GM12878 (cell line): ENCODE data around the gene CCDC200. TPM values are rescaled to one million over a fixed set of nuclear protein-coding genes. Genes with fewer than 3 reads are reported as not detected.

ENCODE experiments used
- ASH2L ChIP-seq: fragments of 300-600, 200-600 bp; sonication (generic); IDR thresholded peaks from 2 replicates; pipeline ENCODE4 v1.6.1; 2017; ENCODE audit warnings: low read depth, mild to moderate bottlenecking, borderline replicate concordance
- BACH1 ChIP-seq: fragments of 450-650 bp; IDR thresholded peaks from 2 replicates; pipeline ENCODE4 v1.6.1; 2017; ENCODE audit warnings: mild to moderate bottlenecking, borderline replicate concordance
- CBFB ChIP-seq: IDR thresholded peaks from 2 replicates; pipeline ENCODE4 v1.6.1; 2016; ENCODE audit warnings: antibody characterized with exemption, low read depth
- CBX5 ChIP-seq: sonication (generic); IDR thresholded peaks from 2 replicates; pipeline ENCODE4 v1.6.1; 2016; ENCODE audit warnings: low read depth, moderate library complexity, mild to moderate bottlenecking, inconsistent platforms
- CEBPB ChIP-seq, 2 experiments: fragments of 150-350 bp in 1 of 2; IDR thresholded peaks; 2 replicates each; pipeline ENCODE4 v1.6.1; 2012 to 2014; ENCODE audit warnings: low read depth in 2 of 2, low read length in 2 of 2, borderline replicate concordance in 1 of 2, inconsistent platforms in 1 of 2
- CHD2 ChIP-seq: IDR thresholded peaks from 2 replicates; pipeline ENCODE4 v1.6.1; 2011; ENCODE audit warnings: low read depth, low read length, improper control_type of control experiment, borderline replicate concordance
- CREM ChIP-seq: IDR thresholded peaks from 2 replicates; pipeline ENCODE4 v1.6.1; 2014; ENCODE audit warnings: antibody characterized with exemption, low read depth
- CUX1 ChIP-seq: IDR thresholded peaks from 2 replicates; pipeline ENCODE4 v1.6.1; 2012; ENCODE audit warnings: improper control_type of control experiment, low read depth, low read length; ENCODE audit not compliant: insufficient replicate concordance
- FOXM1 ChIP-seq: IDR thresholded peaks from 2 replicates; pipeline ENCODE4 v1.6.1; 2012; ENCODE audit warnings: low read depth, mild to moderate bottlenecking, inconsistent platforms, low read length, moderate library complexity
- HDAC6 ChIP-seq: fragments of 200-600 bp; sonication (generic); IDR thresholded peaks from one replicate; pipeline ENCODE4 v1.8.0; 2017; ENCODE audit warnings: antibody characterized with exemption; ENCODE audit not compliant: unreplicated experiment
- KLF5 ChIP-seq: fragments of 450-650 bp; IDR thresholded peaks from 2 replicates; pipeline ENCODE4 v1.6.1; 2014; ENCODE audit warnings: mild to moderate bottlenecking; ENCODE audit not compliant: partially characterized antibody
- MTA2 ChIP-seq: fragments of 450-650 bp; IDR thresholded peaks from 2 replicates; pipeline ENCODE4 v1.6.1; 2016; ENCODE audit warnings: low read depth, mild to moderate bottlenecking, moderate library complexity
- MTA3 ChIP-seq: IDR thresholded peaks from 2 replicates; pipeline ENCODE4 v1.6.1; 2012; ENCODE audit warnings: low read length, inconsistent platforms, borderline replicate concordance
- MXI1 ChIP-seq: fragments of 150-350 bp; IDR thresholded peaks from 2 replicates; pipeline ENCODE4 v1.6.1; 2011; ENCODE audit warnings: low read depth, mild to moderate bottlenecking, inconsistent platforms, low read length, improper control_type of control experiment
- MYB ChIP-seq: fragments of 150-350 bp; IDR thresholded peaks from 2 replicates; pipeline ENCODE4 v1.6.1; 2014; ENCODE audit warnings: mild to moderate bottlenecking, low read depth, low read length, borderline replicate concordance
- MYC ChIP-seq: IDR thresholded peaks from 2 replicates; pipeline ENCODE4 v1.6.1; 2011; ENCODE audit warnings: mild to moderate bottlenecking, low read length, moderate library complexity, inconsistent platforms; ENCODE audit not compliant: insufficient read depth, insufficient replicate concordance, insufficient read length, severe bottlenecking
- NR2C1 ChIP-seq: fragments of 450-650 bp; IDR thresholded peaks from 2 replicates; pipeline ENCODE4 v1.6.1; 2017; ENCODE audit warnings: antibody characterized with exemption, mild to moderate bottlenecking, moderate library complexity
- RBBP5 ChIP-seq: fragments of 200-600 bp; sonication (generic); conservative IDR thresholded peaks from 2 replicates; pipeline ENCODE4 v1.6.1; 2016
- SMARCA5 ChIP-seq: fragments of 450-650 bp; IDR thresholded peaks from 2 replicates; pipeline ENCODE4 v1.6.1; 2017; ENCODE audit warnings: mild to moderate bottlenecking
- SP1 ChIP-seq: IDR thresholded peaks from one replicate; pipeline ENCODE4 v1.6.1; 2011; ENCODE audit warnings: low read depth, low read length
- SPI1 ChIP-seq: IDR thresholded peaks from 2 replicates; pipeline ENCODE4 v1.6.1; 2011; ENCODE audit warnings: low read depth, mild to moderate bottlenecking, low read length, moderate library complexity, borderline replicate concordance; ENCODE audit not compliant: insufficient read depth
- SUPT20H ChIP-seq: IDR thresholded peaks from 2 replicates; pipeline ENCODE4 v1.6.1; 2011; ENCODE audit warnings: low read depth, mild to moderate bottlenecking, low read length, moderate library complexity, borderline replicate concordance; ENCODE audit not compliant: control insufficient read depth
- TARDBP ChIP-seq: IDR thresholded peaks from 2 replicates; pipeline ENCODE4 v1.6.1; 2016; ENCODE audit warnings: borderline replicate concordance
- ZBED1 ChIP-seq: IDR thresholded peaks from 2 replicates; pipeline ENCODE4 v1.6.1; 2016; ENCODE audit warnings: borderline replicate concordance
- ZNF217 ChIP-seq: fragments of 450-650 bp; IDR thresholded peaks from 2 replicates; pipeline ENCODE4 v1.6.1; 2017; ENCODE audit warnings: antibody characterized with exemption, mild to moderate bottlenecking
- polyA plus RNA-seq, 11 experiments: library from polyadenylated mRNA; depleted of rRNA in 4 of 11; unstranded in 6 of 11; stranded (reverse) in 5 of 11; fragments of >200 nt; fragmentation: Nextera tagmentation in 4 of 11; fragmentation: Illumina TruSeq in 1 of 11; extraction: Ambion mirVana in 4 of 11; extraction: Trizol in 1 of 11; gene quantifications; 1 replicate in 1 of 11; 2 replicates in 10 of 11; pipeline versions ENCODE4 v1.2.1 to v1.2.3, GENCODE V29; 2011 to 2016; ENCODE audit warnings: inconsistent platforms in 2 of 11, missing spikeins in 2 of 11, low read depth in 1 of 11
- total RNA-seq, 4 experiments: library from RNA; depleted of rRNA in 3 of 4; stranded (reverse); fragments of >200 nt in 3 of 4; fragmentation: Illumina TruSeq in 1 of 4; extraction: Trizol in 1 of 4; gene quantifications; 2 replicates each; pipeline versions ENCODE4 v1.2.1 to v1.2.3, GENCODE V29; 2013 to 2021

CCDC200 gene
- total and polyA plus RNA-seq, 10 of the 15 experiments (the other 5 are each of a cell fraction or from before 2014, with no cell fraction given): 0.46 to 3.9 (median 2.7) TPM; not detected in 6

GRCh38 chr17:43211480-43212402, 16.7 kb downstream of the CCDC200 start, which contains the start of gene TMEM106A (continued):
- TF ChIP-seq CUX1: no peak
- TF ChIP-seq FOXM1: no peak
- TF ChIP-seq SP1: no peak
- peak; percentile 24; the same call in 1 of the 2 replicates for TF ChIP-seq BACH1
- TF ChIP-seq MTA3: no peak; the same call in 1 of the 2 replicates
- no peak for TF ChIP-seq SPI1
- no peak for TF ChIP-seq CBX5
- no peak for TF ChIP-seq CEBPB (IDR thresholded peaks at IDR 0.05; ENCODE audit: borderline replicate concordance in 1 of 2, low read depth in 2 of 2, low read length in 2 of 2)
- TF ChIP-seq CHD2: peak; percentile 28; the same call in 1 of the 2 replicates
- TF ChIP-seq MXI1: peak; percentile 11; the same call in 1 of the 2 replicates
- no peak for TF ChIP-seq HDAC6
- no peak for TF ChIP-seq ZNF217
- TF ChIP-seq SMARCA5: no peak
- TF ChIP-seq MYB: no peak
- TF ChIP-seq SUPT20H: no peak
- peak; percentile 51; the same call in 1 of the 2 replicates for TF ChIP-seq MTA2
- TF ChIP-seq CBFB: 0 out of 2 replicates have a peak, but pooled peaks have one; percentile 43
- no peak for TF ChIP-seq RBBP5
- TF ChIP-seq NR2C1: no peak
- TF ChIP-seq CREM: no peak; the same call in 1 of the 2 replicates
- TF ChIP-seq KLF5: no peak
- no peak; the same call in 1 of the 2 replicates for TF ChIP-seq TARDBP
- no peak for TF ChIP-seq ZBED1
- TF ChIP-seq ASH2L: no peak
- no peak for TF ChIP-seq MYC
